Dendritic cell treated with granulocyte-macrophage colony-stimulating factor and Interleukin-4, amounts not matched to agents 40 ng/mL and 50 ng/mL, for 4 days (primary cell): ENCODE results near the gene COL5A2.

Experiments used
- H3K27ac Mint-ChIP-seq: one replicate; pipeline ENCODE4 v1.8.0; 2022; ENCODE audit warnings: mild to moderate bottlenecking, mixed read lengths
- H3K27me3 Mint-ChIP-seq: one replicate; pipeline ENCODE4 v1.8.0; 2022; ENCODE audit warnings: mild to moderate bottlenecking, mixed read lengths
- H3K36me3 Mint-ChIP-seq: one replicate; pipeline ENCODE4 v1.8.0; 2022; ENCODE audit warnings: low read depth, mixed read lengths
- H3K4me1 Mint-ChIP-seq: one replicate; pipeline ENCODE4 v1.8.0; 2022; ENCODE audit warnings: low read depth, mixed read lengths
- H3K4me3 Mint-ChIP-seq: one replicate; pipeline ENCODE4 v1.8.0; 2022; ENCODE audit warnings: mild to moderate bottlenecking, moderate library complexity, mixed read lengths
- H3K9me3 Mint-ChIP-seq: one replicate; pipeline ENCODE4 v1.8.0; 2022; ENCODE audit warnings: mixed read lengths
- intact Hi-C: fragments of 100-400 bp; cut with micrococcal nuclease; formaldehyde crosslinking; loops from one replicate; pipeline ENCODE4 v1.15.0; 2022

The COL5A2 gene

DNA sequence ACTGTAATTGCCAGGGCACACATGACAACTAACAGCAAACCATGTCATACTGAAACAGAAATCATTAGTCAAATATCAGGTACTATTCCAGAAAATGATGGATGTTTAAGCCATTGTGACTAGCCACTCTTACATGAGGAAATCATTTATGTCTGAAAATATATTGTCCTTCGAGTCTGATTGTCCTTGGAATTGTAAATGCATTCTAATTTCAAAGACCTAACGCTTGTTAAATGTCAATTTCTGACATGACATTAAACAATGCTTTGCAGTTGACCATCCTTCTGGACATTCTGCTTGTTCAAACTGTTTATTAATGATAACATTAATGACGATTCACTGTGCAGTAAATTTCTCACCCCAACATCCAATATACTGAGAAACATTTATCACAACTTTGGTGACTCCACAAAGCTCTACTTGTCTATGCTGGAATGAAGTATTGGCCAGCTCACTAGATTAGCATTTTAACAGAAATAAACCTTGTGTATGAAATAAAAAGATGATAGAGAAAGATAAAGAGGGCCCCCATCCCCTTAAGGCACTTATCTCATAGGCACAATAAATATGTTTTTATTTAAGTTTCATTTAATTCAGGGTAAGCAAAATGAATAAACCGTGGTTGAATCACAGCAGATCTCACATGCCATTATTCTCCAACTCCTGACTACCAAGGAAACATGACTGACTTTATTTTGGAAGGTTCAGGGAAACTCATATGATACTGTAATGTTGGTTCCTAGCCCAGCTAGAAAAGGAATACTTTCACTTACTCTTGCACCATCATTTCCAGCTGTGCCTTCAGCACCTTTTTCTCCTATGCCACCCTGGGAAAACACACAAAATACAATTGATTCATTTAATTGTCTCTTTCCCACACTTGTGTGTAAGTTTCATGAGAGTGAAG is 123.1 kb downstream of the COL5A2 start:
- Mint-ChIP-seq H3K4me1 (no peaks in the 10 kb centered on the region), H3K27me3 (no peaks in the 10 kb centered on the region), H3K4me3 (no peak overlapping the region), H3K36me3 (no peaks in the 10 kb centered on the region), H3K9me3 (no peaks in the 10 kb centered on the region), H3K27ac (no peak overlapping the region)
- intact Hi-C loops, result no loop called here

DNA sequence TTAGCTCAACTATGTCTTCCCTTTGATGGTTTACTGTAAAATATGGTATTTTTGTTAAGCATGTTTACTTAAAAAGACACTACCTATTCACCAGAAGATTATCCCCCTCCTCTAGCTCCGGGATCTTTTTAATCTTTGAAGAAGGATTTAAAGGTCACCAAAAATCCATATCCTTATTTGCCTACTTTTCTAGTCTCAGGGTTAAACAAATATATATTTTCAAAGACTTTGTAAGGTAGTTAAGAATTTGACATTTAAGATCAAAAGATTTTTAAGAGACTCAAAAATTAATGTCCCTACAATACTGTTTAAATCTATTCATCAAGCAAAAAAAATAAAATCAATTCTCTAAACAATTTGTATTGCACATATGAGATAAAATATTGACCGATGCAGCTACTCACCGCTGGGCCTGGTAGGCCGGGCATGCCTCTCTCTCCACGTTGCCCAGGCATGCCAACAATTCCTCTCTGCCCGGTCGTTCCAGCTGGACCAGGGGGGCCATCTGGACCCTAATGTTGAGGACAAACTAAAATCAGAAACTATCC is 129.3 kb downstream of the COL5A2 start:
- Mint-ChIP-seq H3K27me3 (no peaks in the 10 kb centered on the region), H3K9me3 (no peaks in the 10 kb centered on the region), H3K36me3 (no peaks in the 10 kb centered on the region), H3K4me3 (no peak overlapping the region), H3K4me1 (no peaks in the 10 kb centered on the region), H3K27ac (no peak overlapping the region)
- intact Hi-C loops, result no loop called here

DNA sequence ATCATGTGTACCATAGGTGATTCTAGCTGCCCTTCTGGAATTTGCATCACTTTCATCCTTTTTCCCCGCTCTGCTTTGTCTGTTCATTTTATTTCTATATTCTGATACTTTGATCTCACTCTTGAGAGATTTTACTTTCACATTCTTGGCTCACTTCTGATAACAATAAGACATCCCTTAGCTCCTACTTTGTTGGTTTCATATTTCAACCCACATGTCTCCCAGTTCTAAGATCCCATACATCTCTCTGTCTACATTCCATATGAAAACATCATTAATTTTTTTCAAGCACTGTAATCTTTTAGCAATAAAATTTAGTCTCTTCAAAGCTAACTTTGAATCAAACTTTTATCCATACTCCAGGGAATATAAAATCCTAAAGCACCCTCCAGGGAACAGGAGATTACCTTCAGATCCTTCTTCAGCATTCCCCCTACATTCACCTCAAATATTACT is 129.8 kb downstream of the COL5A2 start:
- intact Hi-C loops, result no loop called here
- Mint-ChIP-seq H3K27me3 (no peaks in the 10 kb centered on the region), H3K9me3 (no peaks in the 10 kb centered on the region), H3K36me3 (no peaks in the 10 kb centered on the region), H3K4me3 (no peak overlapping the region), H3K4me1 (no peaks in the 10 kb centered on the region), H3K27ac (no peak overlapping the region)

DNA sequence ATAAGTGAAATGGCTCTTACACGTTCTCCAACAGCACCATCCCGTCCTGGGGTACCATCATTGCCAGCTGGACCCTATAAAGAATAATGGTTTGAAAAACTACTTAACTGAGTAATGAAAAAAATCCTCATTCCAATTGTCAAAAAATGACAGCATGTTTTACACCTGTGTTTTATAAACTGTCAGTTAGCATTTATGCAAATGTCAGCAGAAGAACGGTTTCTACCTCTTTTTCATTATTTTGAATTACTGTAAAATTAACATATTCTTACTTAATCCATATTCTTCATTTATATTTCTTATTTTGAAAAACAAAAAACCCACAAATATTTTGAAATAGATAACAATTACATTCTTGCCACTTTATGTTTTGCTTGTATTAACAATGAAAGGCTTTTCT is 131.4 kb downstream of the COL5A2 start:
- Mint-ChIP-seq H3K4me1 (no peaks in the 10 kb centered on the region), H3K36me3 (no peaks in the 10 kb centered on the region), H3K27ac (no peak overlapping the region), H3K9me3 (no peaks in the 10 kb centered on the region), H3K27me3 (no peaks in the 10 kb centered on the region), H3K4me3 (no peak overlapping the region)
- intact Hi-C loops, result no loop called here

DNA sequence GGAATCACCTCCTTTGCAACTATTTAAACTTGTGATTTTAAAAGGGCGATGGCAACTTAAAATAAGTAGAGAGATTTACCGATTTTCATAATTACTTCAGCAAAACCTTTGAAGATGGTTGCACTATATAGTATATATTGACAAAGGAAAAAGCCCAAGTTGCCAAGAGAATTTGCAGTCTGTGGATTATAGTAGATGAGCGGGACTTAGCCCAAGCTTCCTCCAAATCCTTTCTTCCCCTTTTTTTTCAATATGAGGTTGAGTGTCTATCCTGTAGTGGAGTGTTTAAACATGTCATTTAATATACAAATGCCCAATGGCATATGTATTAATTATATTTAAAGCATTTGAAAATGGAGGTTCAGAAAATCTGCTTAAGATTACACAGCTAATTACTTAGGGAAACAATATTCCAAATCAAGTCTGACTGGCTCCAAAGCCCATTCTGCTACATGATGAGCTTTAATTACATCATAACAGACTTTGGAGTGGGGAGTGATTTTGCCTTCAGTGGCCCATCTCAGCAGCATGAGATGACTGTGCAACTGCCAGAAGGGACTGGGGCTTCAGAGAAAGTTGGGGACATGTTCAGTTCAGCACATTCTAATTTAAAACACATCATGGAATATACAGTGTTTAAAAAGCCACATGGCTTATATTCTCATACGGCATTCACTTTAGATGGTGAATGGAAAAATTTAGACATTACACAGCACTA is 132.2 kb downstream of the COL5A2 start:
- intact Hi-C loops, result no loop called here
- Mint-ChIP-seq H3K36me3 (no peaks in the 10 kb centered on the region), H3K9me3 (no peaks in the 10 kb centered on the region), H3K4me3 (no peak overlapping the region), H3K27me3 (no peaks in the 10 kb centered on the region), H3K27ac (no peak overlapping the region), H3K4me1 (no peaks in the 10 kb centered on the region)

DNA sequence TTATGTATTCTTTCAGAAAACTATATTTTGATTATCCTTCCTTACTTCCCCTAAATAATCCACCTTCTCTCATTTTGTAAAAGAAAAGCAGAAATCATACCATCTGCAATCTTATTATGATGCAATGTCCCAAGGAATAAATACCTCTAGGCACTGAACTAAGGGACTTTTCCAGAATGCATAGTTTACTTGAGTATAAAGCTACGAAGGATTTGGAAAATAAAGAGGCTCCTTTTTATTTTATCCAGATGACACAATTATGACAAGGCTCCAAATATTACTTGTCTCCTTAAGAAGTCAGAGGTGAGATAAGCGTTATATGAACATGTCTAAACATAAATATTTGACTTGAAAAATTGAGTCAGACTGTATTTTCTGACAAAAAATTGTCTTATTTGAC is 133.2 kb downstream of the COL5A2 start:
- Mint-ChIP-seq H3K4me3 (no peak overlapping the region), H3K9me3 (no peaks in the 10 kb centered on the region), H3K27ac (no peak overlapping the region), H3K4me1 (no peaks in the 10 kb centered on the region), H3K36me3 (no peaks in the 10 kb centered on the region), H3K27me3 (no peaks in the 10 kb centered on the region)
- intact Hi-C loops, result no loop called here

DNA sequence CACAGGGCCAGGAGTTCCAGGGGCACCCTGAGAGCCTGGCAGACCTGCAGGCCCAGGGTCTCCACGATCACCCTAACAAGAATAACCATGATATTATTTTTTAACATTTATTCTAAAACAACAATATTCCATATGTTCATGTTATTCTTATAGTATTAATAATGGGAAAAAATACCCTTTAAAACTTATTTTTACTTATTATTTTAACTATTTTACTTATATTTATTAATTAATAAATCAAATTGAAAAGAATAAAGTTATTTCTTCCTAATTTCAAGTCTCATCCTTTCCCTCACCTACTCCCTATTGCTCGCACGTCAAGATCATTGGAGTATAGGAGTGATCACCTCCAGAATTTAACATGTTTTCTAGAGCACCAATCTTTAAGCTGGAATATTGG is 133.7 kb downstream of the COL5A2 start:
- H3K27me3 Mint-ChIP-seq, result no peaks in the 10 kb centered on the region
- H3K4me1 Mint-ChIP-seq, result no peaks in the 10 kb centered on the region
- no peak overlapping the region for H3K4me3 Mint-ChIP-seq
- no peak overlapping the region for H3K27ac Mint-ChIP-seq
- intact Hi-C loops, result no loop called here
- no peaks in the 10 kb centered on the region for H3K36me3 Mint-ChIP-seq
- H3K9me3 Mint-ChIP-seq, result no peaks in the 10 kb centered on the region

DNA sequence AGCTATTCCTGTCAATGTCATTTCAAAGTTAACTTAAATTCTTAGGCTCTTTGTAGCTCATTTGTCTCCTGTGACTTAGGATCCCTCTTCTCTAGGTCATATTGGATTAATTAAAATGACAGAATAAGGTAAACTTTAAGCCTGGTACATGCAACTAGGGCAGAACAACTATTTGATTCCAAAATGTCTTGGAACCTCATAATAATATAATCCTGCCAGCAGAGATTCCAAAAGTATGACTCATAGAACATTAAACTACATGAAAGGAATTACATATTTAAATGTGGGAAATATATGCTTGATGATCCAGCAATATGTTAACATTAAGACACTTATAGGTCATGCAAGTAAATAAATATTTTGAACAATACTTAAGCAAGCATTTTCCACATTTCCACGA is 142.0 kb downstream of the COL5A2 start:
- Mint-ChIP-seq H3K4me3 (no peak overlapping the region), H3K27me3 (no peaks in the 10 kb centered on the region), H3K36me3 (no peaks in the 10 kb centered on the region), H3K27ac (no peak overlapping the region), H3K9me3 (no peaks in the 10 kb centered on the region), H3K4me1 (no peaks in the 10 kb centered on the region)
- intact Hi-C loops, result no loop called here

DNA sequence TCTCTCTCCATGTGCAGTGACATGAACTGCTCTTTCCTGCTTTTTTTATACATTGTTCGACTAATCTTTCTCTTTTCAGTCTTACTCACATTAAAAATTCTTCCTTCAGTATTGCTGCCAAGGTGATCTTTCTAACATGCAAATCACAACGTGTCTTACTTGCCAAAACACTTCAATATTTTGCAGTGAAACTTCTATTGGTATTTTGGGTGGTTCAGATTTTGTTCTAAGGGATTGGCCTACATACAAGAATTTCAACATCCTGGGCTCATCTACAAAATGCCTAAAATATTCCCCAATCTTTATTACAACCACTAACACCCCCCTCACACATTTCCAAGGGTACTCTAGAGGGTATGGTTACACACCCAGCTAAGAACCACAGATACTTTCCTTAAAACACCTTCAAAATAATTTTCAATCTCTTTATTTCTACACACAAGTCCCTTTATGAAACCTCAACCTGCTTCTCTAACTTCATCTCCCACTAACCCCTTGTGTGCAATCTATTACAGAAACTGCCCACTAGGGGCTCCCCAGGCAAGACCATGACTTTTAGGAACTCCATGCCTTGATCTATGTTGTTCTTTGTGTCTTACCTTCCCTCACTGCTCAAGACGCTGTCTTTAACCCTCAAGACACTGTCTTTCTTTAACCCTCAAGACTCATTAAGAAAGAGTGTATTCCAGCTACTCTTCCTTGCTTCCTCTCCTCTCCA is 154.5 kb downstream of the COL5A2 start:
- H3K27ac Mint-ChIP-seq, result no peak overlapping the region
- intact Hi-C loops, result no loop called here
- no peaks in the 10 kb centered on the region for H3K36me3 Mint-ChIP-seq
- H3K4me3 Mint-ChIP-seq, result no peak overlapping the region
- peaks cover 13% of the 10 kb centered on the region for H3K9me3 Mint-ChIP-seq
- H3K4me1 Mint-ChIP-seq, result no peaks in the 10 kb centered on the region
- no peaks in the 10 kb centered on the region for H3K27me3 Mint-ChIP-seq

DNA sequence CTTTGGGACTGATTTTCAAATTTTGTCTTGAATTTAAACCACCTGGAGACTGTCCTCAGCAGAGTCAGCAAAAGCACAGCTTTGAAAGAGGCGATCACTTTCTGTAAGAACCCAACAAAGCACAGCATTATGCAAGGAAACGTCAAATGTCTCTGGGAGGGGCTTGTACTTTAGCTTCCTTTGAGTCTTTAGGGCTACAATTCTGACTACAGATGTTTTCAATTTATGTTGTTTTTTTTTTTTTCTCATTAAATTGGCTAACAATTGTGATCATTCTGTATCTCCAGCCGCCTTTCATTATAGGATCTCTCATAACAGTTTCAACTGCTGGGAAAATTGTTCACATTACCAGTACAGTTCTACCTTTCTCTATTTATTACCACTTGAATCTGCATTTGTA is 157.1 kb downstream of the COL5A2 start:
- H3K4me3 Mint-ChIP-seq, result no peak overlapping the region
- no peaks in the 10 kb centered on the region for H3K27me3 Mint-ChIP-seq
- intact Hi-C loops, result no loop called here
- no peaks in the 10 kb centered on the region for H3K4me1 Mint-ChIP-seq
- H3K36me3 Mint-ChIP-seq, result no peaks in the 10 kb centered on the region
- H3K9me3 Mint-ChIP-seq, result peaks cover 13% of the 10 kb centered on the region
- H3K27ac Mint-ChIP-seq, result no peak overlapping the region

DNA sequence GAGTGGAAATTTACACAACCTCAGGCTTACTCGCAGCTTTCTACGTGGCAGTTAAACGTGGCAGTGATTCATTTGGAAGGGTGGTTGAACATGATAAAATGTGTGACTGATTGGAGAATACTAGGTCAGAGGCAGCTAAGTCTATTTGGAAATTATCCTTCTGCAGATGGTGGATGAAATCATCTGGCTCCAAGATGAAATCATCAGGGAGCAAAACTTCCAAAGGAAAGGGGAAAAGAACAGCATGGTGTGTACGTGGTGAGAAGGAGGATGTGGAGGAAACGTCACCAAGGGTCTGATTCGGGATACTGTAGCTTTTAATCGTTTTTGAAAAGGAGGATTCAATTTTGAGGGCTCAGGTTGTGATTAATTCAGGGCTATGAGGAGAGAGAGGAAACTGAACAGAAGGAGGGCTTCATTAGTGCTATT is 157.5 kb downstream of the COL5A2 start:
- Mint-ChIP-seq H3K27ac (no peak overlapping the region), H3K4me3 (no peak overlapping the region), H3K36me3 (no peaks in the 10 kb centered on the region), H3K27me3 (no peaks in the 10 kb centered on the region), H3K9me3 (peaks cover 13% of the 10 kb centered on the region), H3K4me1 (no peaks in the 10 kb centered on the region)
- intact Hi-C loops, result no loop called here

DNA sequence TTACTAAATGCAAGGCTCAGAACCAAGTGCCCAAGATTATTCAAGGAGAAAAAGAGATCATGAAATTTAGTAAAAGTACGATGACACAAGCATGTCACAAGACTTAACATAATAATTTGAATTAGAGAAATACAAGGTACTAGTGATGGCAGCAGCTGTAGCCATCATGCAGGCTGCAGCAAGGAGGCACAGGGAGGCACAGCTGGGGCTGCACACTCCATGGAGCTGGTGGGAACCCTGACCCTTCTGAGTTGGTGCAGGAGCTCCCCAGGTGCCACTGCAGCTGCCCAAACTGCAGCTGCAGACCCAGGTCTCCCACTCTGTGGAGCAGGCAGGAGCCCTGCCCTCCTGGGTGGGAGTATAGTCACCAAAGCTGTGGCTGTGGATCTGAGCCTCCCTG is 159.4 kb downstream of the COL5A2 start:
- H3K4me1 Mint-ChIP-seq, result no peaks in the 10 kb centered on the region
- no peak overlapping the region for H3K27ac Mint-ChIP-seq
- no peaks in the 10 kb centered on the region for H3K27me3 Mint-ChIP-seq
- H3K9me3 Mint-ChIP-seq, result peaks cover 13% of the 10 kb centered on the region
- no peak overlapping the region for H3K4me3 Mint-ChIP-seq
- intact Hi-C loops, result no loop called here
- H3K36me3 Mint-ChIP-seq, result no peaks in the 10 kb centered on the region

DNA sequence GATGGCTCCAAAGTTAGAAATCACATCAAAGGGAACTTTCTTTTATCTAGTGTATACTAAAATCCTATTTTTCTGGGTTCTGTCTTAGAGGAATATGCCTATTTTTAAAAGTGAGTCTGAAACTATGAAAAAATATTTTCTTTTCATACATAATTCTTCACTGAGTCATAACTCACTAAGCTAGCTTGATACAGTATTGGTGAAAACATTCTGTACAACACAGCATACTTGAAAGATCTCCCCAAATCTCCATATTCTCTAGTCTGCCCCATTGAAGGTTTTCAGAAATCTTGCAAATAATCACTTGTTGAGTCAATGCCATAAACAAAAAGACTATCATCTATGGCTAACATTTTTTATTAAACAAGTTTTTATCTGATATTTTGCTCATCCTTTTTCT is 160.9 kb downstream of the COL5A2 start:
- no peak overlapping the region for H3K27ac Mint-ChIP-seq
- H3K4me1 Mint-ChIP-seq, result no peaks in the 10 kb centered on the region
- no peak overlapping the region for H3K4me3 Mint-ChIP-seq
- H3K9me3 Mint-ChIP-seq, result peaks cover 13% of the 10 kb centered on the region
- no peaks in the 10 kb centered on the region for H3K36me3 Mint-ChIP-seq
- intact Hi-C loops, result no loop called here
- no peaks in the 10 kb centered on the region for H3K27me3 Mint-ChIP-seq
